B cell (primary cell): ENCODE data around the gene LYPD1.

Source experiments
- CTCF ChIP-seq: fragments of 200-600 bp; IDR thresholded peaks from one replicate; pipeline ENCODE4 v1.8.0; 2022; ENCODE audit warnings: antibody characterized with exemption, mild to moderate bottlenecking
- EZH2 ChIP-seq: IDR thresholded peaks from 2 replicates; pipeline ENCODE4 v1.6.1; 2012; ENCODE audit warnings: borderline replicate concordance, low read depth, mild to moderate bottlenecking, moderate library complexity, low read length; ENCODE audit not compliant: insufficient read depth, poor library complexity, severe bottlenecking

GRCh38 chr2:132606649-132607048 lies 63.4 kb downstream of the LYPD1 start:
- TF ChIP-seq CTCF, result no peak
- TF ChIP-seq EZH2, result no peak
